GM18909 (cell line): ENCODE measurements around the gene MRPS18B.
A peak's percentile ranks its signal among the peaks of the same experiment; 100 is the strongest.

Source experiments
- ATAC-seq: cut with Tn5 transposase; IDR thresholded peaks from one replicate; pipeline ENCODE4 v1.9.1; 2021; ENCODE audit warnings: mild to moderate bottlenecking; ENCODE audit not compliant: unreplicated experiment, poor library complexity

Gene MRPS18B

DNA sequence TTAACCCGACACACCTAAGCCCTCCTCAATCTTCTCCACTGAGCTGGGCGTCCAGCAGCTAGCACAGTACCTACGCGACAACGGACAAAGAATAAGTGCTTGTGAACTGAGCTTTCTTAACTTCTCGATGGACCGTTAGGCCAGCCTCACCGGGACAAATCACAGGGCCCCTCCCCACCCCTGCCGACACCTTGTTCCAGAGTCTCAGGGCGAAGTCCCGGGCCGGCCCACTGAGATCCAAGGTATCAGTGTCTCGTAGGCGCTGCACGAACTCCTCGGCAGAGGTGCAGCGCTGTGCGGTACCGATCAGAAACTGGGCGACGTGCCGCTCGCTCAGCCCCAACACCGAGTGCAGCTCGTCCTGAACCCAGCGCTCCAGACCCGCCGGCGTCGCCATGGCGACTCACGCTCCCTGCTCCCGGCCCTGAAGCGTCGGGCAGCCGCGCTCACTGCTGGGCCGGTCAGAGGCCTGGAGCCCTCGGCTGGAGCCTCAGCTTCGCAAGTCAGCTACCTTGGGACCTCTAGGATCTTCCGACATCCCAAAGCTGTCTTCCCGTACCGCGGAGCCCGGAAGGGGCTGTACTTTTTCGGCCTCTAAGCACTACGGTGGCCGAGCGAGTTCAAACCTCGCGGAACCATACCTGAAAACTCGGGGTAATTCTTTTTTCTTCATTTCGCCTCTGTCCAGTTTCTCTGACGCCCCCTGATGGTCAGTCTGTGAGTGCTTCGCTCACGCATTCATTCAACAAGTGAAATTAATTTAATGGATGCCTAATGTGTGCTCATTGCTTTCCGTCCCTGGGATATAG, 55.0 kb downstream of the MRPS18B start, which contains the start of gene DHX16:
Gene DHX16 (minus strand): TSS at position 562 of the 809 bp plus-strand sequence. CDS start 165 bp downstream, at position 397.
- peak; percentile 75 for ATAC-seq
